ENCODE results near the gene PURA.
A peak's percentile ranks its signal among the peaks of the same experiment; 100 is the strongest.

Gene PURA

DNA sequence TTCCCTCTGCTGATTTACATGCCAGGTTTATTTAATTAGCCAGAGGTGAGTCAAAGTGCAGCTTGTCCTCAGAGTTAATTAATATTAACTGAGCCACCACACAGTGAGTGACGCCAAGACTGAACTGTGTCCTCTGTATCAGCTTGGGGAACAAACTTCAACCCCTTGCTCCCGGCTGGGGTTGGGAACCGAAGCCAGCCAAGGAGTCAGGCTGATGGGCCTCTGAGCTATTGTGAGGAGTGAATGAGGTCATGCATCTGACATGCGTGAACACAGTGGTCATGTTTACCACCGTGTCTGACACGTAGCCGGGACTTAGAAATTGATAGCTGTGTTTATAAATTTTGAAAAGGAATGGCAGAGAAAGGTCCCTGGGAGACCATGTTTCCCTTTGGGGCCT, 28.9 kb downstream of the PURA start:
- no peaks in the 10 kb centered on the region for H3K36me3 ChIP-seq (ENCODE audit: insufficient read depth, low read length)
- H3K9me3 ChIP-seq (ENCODE audit: low read length), result no peaks in the 10 kb centered on the region
- H3K9ac ChIP-seq (ENCODE audit: low read length), result no peak overlapping the region
- H3K27ac ChIP-seq (ENCODE audit: low read depth, low read length), result no peak overlapping the region
- no peaks in the 10 kb centered on the region for H3K27me3 ChIP-seq (ENCODE audit: control insufficient read depth in 1 of 2, insufficient read depth in 2 of 2, low read length in 2 of 2)
- peaks cover 7% of the 10 kb centered on the region for H3K4me1 ChIP-seq (ENCODE audit: insufficient read depth, low read length)
- H3K4me3 ChIP-seq (ENCODE audit: low read depth in 1 of 2, low read length in 2 of 2), result no peak overlapping the region

- H3K36me3 ChIP-seq (ENCODE audit: insufficient read depth, low read length), result no peaks in the 10 kb centered on the region
- no peak overlapping the region for H3K4me3 ChIP-seq (ENCODE audit: low read depth in 1 of 2, low read length in 2 of 2)
- H3K9ac ChIP-seq (ENCODE audit: low read length), result no peak overlapping the region
- H3K9me3 ChIP-seq (ENCODE audit: low read length), result no peaks in the 10 kb centered on the region
- no peak overlapping the region for H3K27ac ChIP-seq (ENCODE audit: low read depth, low read length)
- no peaks in the 10 kb centered on the region for H3K27me3 ChIP-seq (ENCODE audit: control insufficient read depth in 1 of 2, insufficient read depth in 2 of 2, low read length in 2 of 2)
- H3K4me1 ChIP-seq (ENCODE audit: insufficient read depth, low read length), result peaks cover 7% of the 10 kb centered on the region
Observed at GRCh38 chr5:140143521-140144258, 29.8 kb downstream of the PURA start.

DNA sequence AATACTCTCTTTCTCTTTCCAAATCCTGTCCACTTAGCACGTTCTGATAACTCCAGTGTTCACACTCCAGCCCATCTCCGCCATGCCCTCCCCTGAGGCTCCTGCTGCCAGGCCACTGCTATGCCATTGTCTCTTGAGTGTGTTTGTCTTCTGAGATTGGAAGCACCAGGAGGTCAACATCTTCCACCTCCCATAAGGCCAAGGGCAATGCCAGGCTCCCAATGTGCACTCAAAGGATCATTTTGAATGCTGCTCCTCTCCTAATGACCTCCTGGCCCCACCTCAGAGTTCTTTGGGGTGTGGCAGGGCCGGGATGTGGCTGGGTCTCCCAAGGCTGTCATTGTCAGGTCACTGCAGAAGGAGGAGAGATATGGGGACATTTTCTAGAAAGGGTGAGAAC, 31.3 kb downstream of the PURA start:
- no peaks in the 10 kb centered on the region for H3K36me3 ChIP-seq (ENCODE audit: insufficient read depth, low read length)
- H3K27me3 ChIP-seq (ENCODE audit: control insufficient read depth in 1 of 2, insufficient read depth in 2 of 2, low read length in 2 of 2), result no peaks in the 10 kb centered on the region
- no peaks in the 10 kb centered on the region for H3K9me3 ChIP-seq (ENCODE audit: low read length)
- no peak overlapping the region for H3K27ac ChIP-seq (ENCODE audit: low read depth, low read length)
- H3K4me1 ChIP-seq (ENCODE audit: insufficient read depth, low read length), result peaks cover 7% of the 10 kb centered on the region
- no peak overlapping the region for H3K4me3 ChIP-seq (ENCODE audit: low read depth in 1 of 2, low read length in 2 of 2)
- no peak overlapping the region for H3K9ac ChIP-seq (ENCODE audit: low read length)

DNA sequence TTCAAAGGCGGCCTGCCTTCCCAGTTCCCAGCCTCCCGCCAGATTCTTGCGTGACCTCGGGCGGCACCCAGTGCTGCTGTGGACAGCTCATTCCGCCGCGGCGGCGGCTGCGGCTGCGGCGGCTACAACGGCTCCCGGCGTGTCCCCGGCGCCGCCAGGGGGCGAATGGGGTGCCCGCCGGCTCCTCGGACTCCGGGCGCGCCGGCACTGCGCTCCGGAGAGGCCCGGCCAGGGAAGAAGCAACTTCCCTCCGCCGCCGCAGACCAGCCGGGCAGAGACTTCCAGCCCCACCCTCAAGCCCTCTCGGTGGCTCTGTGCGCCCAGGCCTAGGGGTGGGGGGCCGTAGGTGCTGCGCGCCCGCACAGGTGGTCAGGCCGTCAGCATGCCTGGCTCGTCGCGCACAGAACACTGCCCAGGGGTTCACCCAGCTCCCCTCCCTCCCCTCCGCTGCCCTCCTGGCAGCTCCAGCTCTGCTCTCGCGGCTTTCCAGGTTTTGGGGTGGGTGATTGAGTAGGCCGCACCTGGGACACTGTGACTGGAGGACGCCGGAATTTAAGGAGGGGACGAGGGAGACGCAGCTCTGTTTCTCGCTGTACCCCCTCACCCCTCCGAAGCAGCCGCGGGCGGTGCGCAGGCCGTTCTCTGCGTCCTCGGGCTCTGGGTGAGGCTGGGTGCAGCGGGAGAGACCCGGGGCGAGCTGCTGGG, 32.1 kb downstream of the PURA start:
- no peak overlapping the region for H3K27ac ChIP-seq (ENCODE audit: low read depth, low read length)
- no peaks in the 10 kb centered on the region for H3K36me3 ChIP-seq (ENCODE audit: insufficient read depth, low read length)
- no peaks in the 10 kb centered on the region for H3K27me3 ChIP-seq (ENCODE audit: control insufficient read depth in 1 of 2, insufficient read depth in 2 of 2, low read length in 2 of 2)
- H3K9ac ChIP-seq (ENCODE audit: low read length), result no peak overlapping the region
- H3K4me1 ChIP-seq (ENCODE audit: insufficient read depth, low read length), result peaks cover 7% of the 10 kb centered on the region
- H3K9me3 ChIP-seq (ENCODE audit: low read length), result no peaks in the 10 kb centered on the region
- peak overlapping the region; percentile 36 to 51 for H3K4me3 ChIP-seq (ENCODE audit: low read depth in 1 of 2, low read length in 2 of 2)

GRCh38 chr5:140146523-140146842, 32.6 kb downstream of the PURA start:
- peak overlapping the region in 1 of 2 donors; percentile 51 for H3K4me3 ChIP-seq (ENCODE audit: low read depth in 1 of 2, low read length in 2 of 2)
- no peaks in the 10 kb centered on the region for H3K36me3 ChIP-seq (ENCODE audit: insufficient read depth, low read length)
- no peaks in the 10 kb centered on the region for H3K27me3 ChIP-seq (ENCODE audit: control insufficient read depth in 1 of 2, insufficient read depth in 2 of 2, low read length in 2 of 2)
- H3K9me3 ChIP-seq (ENCODE audit: low read length), result no peaks in the 10 kb centered on the region
- no peak overlapping the region for H3K9ac ChIP-seq (ENCODE audit: low read length)
- no peak overlapping the region for H3K27ac ChIP-seq (ENCODE audit: low read depth, low read length)
- H3K4me1 ChIP-seq (ENCODE audit: insufficient read depth, low read length), result peaks cover 7% of the 10 kb centered on the region

- Histone ChIP-seq H3K27me3 (ENCODE audit: control insufficient read depth in 1 of 2, insufficient read depth in 2 of 2, low read length in 2 of 2) (no peaks in the 10 kb centered on the region), H3K36me3 (ENCODE audit: insufficient read depth, low read length) (no peaks in the 10 kb centered on the region), H3K4me3 (ENCODE audit: low read depth in 1 of 2, low read length in 2 of 2) (no peak overlapping the region), H3K9ac (ENCODE audit: low read length) (no peak overlapping the region), H3K9me3 (ENCODE audit: low read length) (no peaks in the 10 kb centered on the region), H3K4me1 (ENCODE audit: insufficient read depth, low read length) (peaks cover 7% of the 10 kb centered on the region), H3K27ac (ENCODE audit: low read depth, low read length) (no peak overlapping the region)
Observed at GRCh38 chr5:140147460-140147859, 33.6 kb downstream of the PURA start.

DNA sequence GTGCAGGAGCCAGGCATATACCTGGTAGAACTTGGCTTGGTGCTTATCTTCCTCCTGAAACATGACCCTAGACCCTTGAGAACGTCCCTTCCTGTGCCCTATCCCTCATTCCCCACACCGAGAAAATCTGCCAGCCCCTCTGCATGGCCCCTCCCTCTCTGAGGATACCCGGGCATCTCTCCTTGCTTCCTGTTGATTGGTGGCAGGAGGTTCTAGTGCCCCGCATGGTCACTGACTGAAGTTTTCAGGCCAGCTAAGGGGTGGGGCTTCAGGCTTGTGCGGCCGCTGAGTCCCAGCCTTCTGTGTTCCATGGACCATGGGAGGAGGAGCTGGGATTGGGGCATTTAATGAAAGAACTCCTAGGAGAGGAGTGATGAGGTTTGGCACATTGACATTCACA, 34.6 kb downstream of the PURA start:
- H3K4me1 ChIP-seq (ENCODE audit: insufficient read depth, low read length), result peaks cover 12% of the 10 kb centered on the region
- no peaks in the 10 kb centered on the region for H3K36me3 ChIP-seq (ENCODE audit: insufficient read depth, low read length)
- no peak overlapping the region for H3K4me3 ChIP-seq (ENCODE audit: low read depth in 1 of 2, low read length in 2 of 2)
- H3K27me3 ChIP-seq (ENCODE audit: control insufficient read depth in 1 of 2, insufficient read depth in 2 of 2, low read length in 2 of 2), result no peaks in the 10 kb centered on the region
- no peak overlapping the region for H3K9ac ChIP-seq (ENCODE audit: low read length)
- no peaks in the 10 kb centered on the region for H3K9me3 ChIP-seq (ENCODE audit: low read length)
- no peak overlapping the region for H3K27ac ChIP-seq (ENCODE audit: low read depth, low read length)

DNA sequence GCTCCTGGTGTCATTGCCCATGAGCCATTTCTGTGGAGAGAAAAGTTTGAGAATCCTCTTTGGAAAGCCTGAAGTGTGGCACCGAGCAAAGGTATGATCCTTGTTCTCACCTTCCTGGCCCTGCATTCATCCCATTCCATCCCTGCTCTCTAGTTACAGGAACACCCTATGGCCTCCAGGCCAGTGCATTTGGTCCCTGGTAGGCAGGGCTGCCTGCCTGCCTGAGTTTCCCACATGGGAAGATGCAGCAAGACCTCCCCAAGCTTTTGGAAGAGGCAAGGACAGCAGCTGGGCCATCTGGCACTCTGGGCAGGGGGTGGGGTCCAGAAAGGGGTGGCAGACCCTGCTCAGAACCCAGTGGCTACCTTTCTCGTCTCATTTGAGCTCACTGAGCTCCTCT, 36.3 kb downstream of the PURA start:
- Histone ChIP-seq H3K4me3 (ENCODE audit: low read depth in 1 of 2, low read length in 2 of 2) (no peak overlapping the region), H3K27ac (ENCODE audit: low read depth, low read length) (no peak overlapping the region), H3K9ac (ENCODE audit: low read length) (no peak overlapping the region), H3K36me3 (ENCODE audit: insufficient read depth, low read length) (no peaks in the 10 kb centered on the region), H3K27me3 (ENCODE audit: control insufficient read depth in 1 of 2, insufficient read depth in 2 of 2, low read length in 2 of 2) (no peaks in the 10 kb centered on the region), H3K9me3 (ENCODE audit: low read length) (no peaks in the 10 kb centered on the region), H3K4me1 (ENCODE audit: insufficient read depth, low read length) (peaks cover 18% of the 10 kb centered on the region)

GRCh38 chr5:140151144-140152021, 37.5 kb downstream of the PURA start:
- no peak overlapping the region for H3K4me3 ChIP-seq (ENCODE audit: low read depth in 1 of 2, low read length in 2 of 2)
- H3K9me3 ChIP-seq (ENCODE audit: low read length), result no peaks in the 10 kb centered on the region
- no peak overlapping the region for H3K9ac ChIP-seq (ENCODE audit: low read length)
- H3K27me3 ChIP-seq (ENCODE audit: control insufficient read depth in 1 of 2, insufficient read depth in 2 of 2, low read length in 2 of 2), result no peaks in the 10 kb centered on the region
- peaks cover 13% of the 10 kb centered on the region for H3K4me1 ChIP-seq (ENCODE audit: insufficient read depth, low read length)
- no peak overlapping the region for H3K27ac ChIP-seq (ENCODE audit: low read depth, low read length)
- no peaks in the 10 kb centered on the region for H3K36me3 ChIP-seq (ENCODE audit: insufficient read depth, low read length)

- Histone ChIP-seq H3K27ac (ENCODE audit: low read depth, low read length) (no peak overlapping the region), H3K9ac (ENCODE audit: low read length) (no peak overlapping the region), H3K9me3 (ENCODE audit: low read length) (no peaks in the 10 kb centered on the region), H3K4me1 (ENCODE audit: insufficient read depth, low read length) (peaks cover 21% of the 10 kb centered on the region), H3K4me3 (ENCODE audit: low read depth in 1 of 2, low read length in 2 of 2) (no peak overlapping the region), H3K36me3 (ENCODE audit: insufficient read depth, low read length) (no peaks in the 10 kb centered on the region), H3K27me3 (ENCODE audit: control insufficient read depth in 1 of 2, insufficient read depth in 2 of 2, low read length in 2 of 2) (no peaks in the 10 kb centered on the region)
Observed at GRCh38 chr5:140152022-140152999, 38.4 kb downstream of the PURA start.
